SU-DHL-6 (cell line): ENCODE data around the gene RPL22L1.

Experiments
- CTCF ChIP-seq: fragments of 200-600 bp; sonication (generic); IDR thresholded peaks from one replicate; pipeline ENCODE4 v1.5.1; 2017; ENCODE audit warnings: antibody characterized with exemption, mild to moderate bottlenecking, low read length, moderate library complexity; ENCODE audit not compliant: insufficient read depth, poor library complexity, severe bottlenecking
- EZH2phosphoT487 ChIP-seq: fragments of 200-600 bp; sonication (generic), shearing (Covaris generic); conservative IDR thresholded peaks from 2 replicates; pipeline ENCODE4 v1.6.1; 2018; ENCODE audit warnings: mild to moderate bottlenecking, antibody characterized with exemption, low read length, moderate library complexity, mixed read lengths

GRCh38 chr3:170836491-170836890 lies 33.5 kb downstream of the RPL22L1 start:
- TF ChIP-seq CTCF (no peak), EZH2phosphoT487 (no peak)
